ENCODE results near the gene TOLLIP. TPM values are rescaled to one million over a fixed set of nuclear protein-coding genes. Genes with fewer than 3 reads are reported as not detected.

TOLLIP gene
- total RNA-seq, 2 experiments from 2014 or later, result 19.9 to 21.7 TPM

- intact Hi-C loops (cut with micrococcal nuclease), result no loop called here
- H3K36me3 Mint-ChIP-seq (ENCODE audit: low read depth), result no peaks in the 10 kb centered on the region
- H3K4me1 Mint-ChIP-seq (ENCODE audit: low read depth), result no peaks in the 10 kb centered on the region
- no peaks in the 10 kb centered on the region for H3K9me3 Mint-ChIP-seq
- no peak overlapping the region for H3K27ac Mint-ChIP-seq
- no peaks in the 10 kb centered on the region for H3K27me3 Mint-ChIP-seq (ENCODE audit: low read depth)
- H3K4me3 Mint-ChIP-seq, result no peak overlapping the region
- CTCF ChIA-PET, result no interaction called here
- no peak for DNase-seq
Observed at GRCh38 chr11:1280116-1281035, 29.1 kb downstream of the TOLLIP start.

- H3K9me3 Mint-ChIP-seq, result no peaks in the 10 kb centered on the region
- intact Hi-C loops (cut with micrococcal nuclease), result no loop called here
Observed at GRCh38 chr11:1279674-1280055, 29.8 kb downstream of the TOLLIP start.

GRCh38 chr11:1278766-1279673, 30.4 kb downstream of the TOLLIP start:
- intact Hi-C loops (cut with micrococcal nuclease), result no loop called here
- CTCF ChIA-PET, result no interaction called here
- no peaks in the 10 kb centered on the region for H3K9me3 Mint-ChIP-seq
- H3K36me3 Mint-ChIP-seq (ENCODE audit: low read depth), result no peaks in the 10 kb centered on the region
- DNase-seq, result no peak
- no peak overlapping the region for H3K4me3 Mint-ChIP-seq
- H3K27me3 Mint-ChIP-seq (ENCODE audit: low read depth), result no peaks in the 10 kb centered on the region
- H3K4me1 Mint-ChIP-seq (ENCODE audit: low read depth), result no peaks in the 10 kb centered on the region
- no peak overlapping the region for H3K27ac Mint-ChIP-seq

More at GRCh38 chr11:1279674-1280055, 29.8 kb downstream of the TOLLIP start:
- Mint-ChIP-seq H3K4me3 (no peak overlapping the region), H3K27ac (no peak overlapping the region), H3K4me1 (ENCODE audit: low read depth) (no peaks in the 10 kb centered on the region), H3K27me3 (ENCODE audit: low read depth) (no peaks in the 10 kb centered on the region), H3K36me3 (ENCODE audit: low read depth) (no peaks in the 10 kb centered on the region)
- CTCF ChIA-PET, result no interaction called here
- no peak for DNase-seq

GRCh38 chr11:1277936-1278512, 31.4 kb downstream of the TOLLIP start:
- H3K27me3 Mint-ChIP-seq (ENCODE audit: low read depth), result no peaks in the 10 kb centered on the region
- no peaks in the 10 kb centered on the region for H3K4me1 Mint-ChIP-seq (ENCODE audit: low read depth)
- no peaks in the 10 kb centered on the region for H3K9me3 Mint-ChIP-seq
- no peak for DNase-seq
- intact Hi-C loops (cut with micrococcal nuclease), result no loop called here
- no peak overlapping the region for H3K4me3 Mint-ChIP-seq
- H3K36me3 Mint-ChIP-seq (ENCODE audit: low read depth), result no peaks in the 10 kb centered on the region
- no peak overlapping the region for H3K27ac Mint-ChIP-seq
- CTCF ChIA-PET, result no interaction called here

- CTCF ChIA-PET, result no interaction called here
Observed at GRCh38 chr11:1276866-1277615, 32.4 kb downstream of the TOLLIP start.

GRCh38 chr11:1276041-1276790, 33.2 kb downstream of the TOLLIP start:
- CTCF ChIA-PET, result no interaction called here

More at GRCh38 chr11:1276866-1277615, 32.4 kb downstream of the TOLLIP start:
- no peaks in the 10 kb centered on the region for H3K9me3 Mint-ChIP-seq
- intact Hi-C loops (cut with micrococcal nuclease), result no loop called here
- no peaks in the 10 kb centered on the region for H3K4me1 Mint-ChIP-seq (ENCODE audit: low read depth)
- no peak for DNase-seq
- H3K27me3 Mint-ChIP-seq (ENCODE audit: low read depth), result no peaks in the 10 kb centered on the region
- no peak overlapping the region for H3K27ac Mint-ChIP-seq
- H3K4me3 Mint-ChIP-seq, result no peak overlapping the region
- no peaks in the 10 kb centered on the region for H3K36me3 Mint-ChIP-seq (ENCODE audit: low read depth)

GRCh38 chr11:1275021-1275420, 34.4 kb downstream of the TOLLIP start:
- H3K4me1 Mint-ChIP-seq (ENCODE audit: low read depth), result no peaks in the 10 kb centered on the region
- no peak for DNase-seq
- H3K27ac Mint-ChIP-seq, result no peak overlapping the region
- H3K27me3 Mint-ChIP-seq (ENCODE audit: low read depth), result no peaks in the 10 kb centered on the region
- intact Hi-C loops (cut with micrococcal nuclease), result no loop called here
- H3K4me3 Mint-ChIP-seq, result no peak overlapping the region
- no peaks in the 10 kb centered on the region for H3K36me3 Mint-ChIP-seq (ENCODE audit: low read depth)
- CTCF ChIA-PET, result no interaction called here
- no peaks in the 10 kb centered on the region for H3K9me3 Mint-ChIP-seq

More at GRCh38 chr11:1276041-1276790, 33.2 kb downstream of the TOLLIP start:
- DNase-seq, result no peak
- no peaks in the 10 kb centered on the region for H3K27me3 Mint-ChIP-seq (ENCODE audit: low read depth)
- H3K4me3 Mint-ChIP-seq, result no peak overlapping the region
- no peaks in the 10 kb centered on the region for H3K36me3 Mint-ChIP-seq (ENCODE audit: low read depth)
- intact Hi-C loops (cut with micrococcal nuclease), result no loop called here
- H3K27ac Mint-ChIP-seq, result no peak overlapping the region
- no peaks in the 10 kb centered on the region for H3K4me1 Mint-ChIP-seq (ENCODE audit: low read depth)
- no peaks in the 10 kb centered on the region for H3K9me3 Mint-ChIP-seq

- H3K36me3 Mint-ChIP-seq (ENCODE audit: low read depth), result no peaks in the 10 kb centered on the region
- no peak overlapping the region for H3K27ac Mint-ChIP-seq
- H3K4me1 Mint-ChIP-seq (ENCODE audit: low read depth), result no peaks in the 10 kb centered on the region
- H3K27me3 Mint-ChIP-seq (ENCODE audit: low read depth), result no peaks in the 10 kb centered on the region
- CTCF ChIA-PET, result no interaction called here
- H3K4me3 Mint-ChIP-seq, result no peak overlapping the region
- intact Hi-C loops (cut with micrococcal nuclease), result no loop called here
- no peak for DNase-seq
- no peaks in the 10 kb centered on the region for H3K9me3 Mint-ChIP-seq
Observed at GRCh38 chr11:1274501-1274900, 34.9 kb downstream of the TOLLIP start.

- no peak overlapping the region for H3K4me3 Mint-ChIP-seq
- CTCF ChIA-PET, result no interaction called here
- H3K27me3 Mint-ChIP-seq (ENCODE audit: low read depth), result no peaks in the 10 kb centered on the region
- intact Hi-C loops (cut with micrococcal nuclease), result no loop called here
- no peaks in the 10 kb centered on the region for H3K36me3 Mint-ChIP-seq (ENCODE audit: low read depth)
- H3K4me1 Mint-ChIP-seq (ENCODE audit: low read depth), result no peaks in the 10 kb centered on the region
- no peak overlapping the region for H3K27ac Mint-ChIP-seq
- no peaks in the 10 kb centered on the region for H3K9me3 Mint-ChIP-seq
- DNase-seq, result no peak
Observed at GRCh38 chr11:1272531-1272930, 36.9 kb downstream of the TOLLIP start.

GRCh38 chr11:1271927-1272326, 37.5 kb downstream of the TOLLIP start:
- no peak overlapping the region for H3K27ac Mint-ChIP-seq
- no peaks in the 10 kb centered on the region for H3K9me3 Mint-ChIP-seq
- H3K4me3 Mint-ChIP-seq, result no peak overlapping the region
- no peaks in the 10 kb centered on the region for H3K4me1 Mint-ChIP-seq (ENCODE audit: low read depth)
- no peaks in the 10 kb centered on the region for H3K27me3 Mint-ChIP-seq (ENCODE audit: low read depth)
- DNase-seq, result no peak
- intact Hi-C loops (cut with micrococcal nuclease), result no loop called here
- H3K36me3 Mint-ChIP-seq (ENCODE audit: low read depth), result no peaks in the 10 kb centered on the region
- CTCF ChIA-PET, result no interaction called here

- Mint-ChIP-seq H3K36me3 (ENCODE audit: low read depth) (no peaks in the 10 kb centered on the region), H3K4me1 (ENCODE audit: low read depth) (no peaks in the 10 kb centered on the region), H3K27ac (no peak overlapping the region), H3K9me3 (no peaks in the 10 kb centered on the region), H3K4me3 (no peak overlapping the region), H3K27me3 (ENCODE audit: low read depth) (no peaks in the 10 kb centered on the region)
- CTCF ChIA-PET, result no interaction called here
- intact Hi-C loops (cut with micrococcal nuclease), result no loop called here
- no peak for DNase-seq
Observed at GRCh38 chr11:1271406-1271805, 38.0 kb downstream of the TOLLIP start.
